GM12864 (cell line): ENCODE results near the gene SLIT1.

Source experiments
- DNase-seq: peaks from one replicate; pipeline ENCODE4 v3.0.0-alpha.2; 2011; ENCODE audit warnings: low read depth
- H3K4me3 ChIP-seq: 2 replicates; pipeline ENCODE4 v1.5.1; 2011; ENCODE audit warnings: mild to moderate bottlenecking, low read depth, low read length, control low read depth
- CTCF ChIP-seq: IDR thresholded peaks from 2 replicates; pipeline ENCODE4 v1.5.1; 2011; ENCODE audit warnings: low read depth, mild to moderate bottlenecking, moderate library complexity, low read length, control low read depth, inconsistent platforms; ENCODE audit errors: missing control alignments

SLIT1 gene

GRCh38 chr10:97204826-97205679 is 19.3 kb upstream of the SLIT1 start:
- TF ChIP-seq CTCF, result no peak
- DNase-seq, result no peak

GRCh38 chr10:97203220-97203619 is 17.5 kb upstream of the SLIT1 start:
- no peak overlapping the region for H3K4me3 ChIP-seq
- TF ChIP-seq CTCF, result no peak
- no peak for DNase-seq

More at GRCh38 chr10:97204826-97205679, 19.3 kb upstream of the SLIT1 start:
- no peak overlapping the region for H3K4me3 ChIP-seq

- H3K4me3 ChIP-seq, result no peak overlapping the region
- no peak for TF ChIP-seq CTCF
- no peak for DNase-seq
These were observed 14.9 kb upstream of the SLIT1 start for GRCh38 chr10:97200616-97201015.

GRCh38 chr10:97199152-97199551 is 13.4 kb upstream of the SLIT1 start:
- no peak for DNase-seq
- no peak for TF ChIP-seq CTCF
- no peak overlapping the region for H3K4me3 ChIP-seq

- DNase-seq, result no peak
- TF ChIP-seq CTCF, result no peak
- no peak overlapping the region for H3K4me3 ChIP-seq
These were observed 11.3 kb upstream of the SLIT1 start for GRCh38 chr10:97197030-97197500.

- DNase-seq, result no peak
- TF ChIP-seq CTCF, result peak; percentile 88
- H3K4me3 ChIP-seq, result peak overlapping the region; percentile 61
These were observed 10.7 kb upstream of the SLIT1 start for GRCh38 chr10:97196223-97197029.
